ENCODE data around the gene ICOSLG. TPM values are rescaled to one million over a fixed set of nuclear protein-coding genes. Genes with fewer than 3 reads are reported as not detected.
A peak's percentile ranks its signal among the peaks of the same experiment; 100 is the strongest.

ICOSLG gene
- polyA plus RNA-seq, 6 donors from 2014 or later = 5.1 to 33.1 (median 13.9) TPM

- Mint-ChIP-seq H3K27me3 (no peaks in the 10 kb centered on the region), H3K4me1 (peaks cover 0 to 5% (median 3%) of the 10 kb centered on the region in 3 donors), H3K36me3 (no peaks in the 10 kb centered on the region), H3K4me3 (no peak overlapping the region), H3K9me3 (no peaks in the 10 kb centered on the region), H3K27ac (peak overlapping the region in 1 of 6 donors; percentile 9)
- DNase-seq (no peak), ATAC-seq (ENCODE audit: low read depth in 2 of 2) (no peak)
Observed at GRCh38 chr21:44275041-44275440, 34.3 kb upstream of the ICOSLG start.

- no peak for ATAC-seq (ENCODE audit: low read depth in 2 of 2)
- peaks cover 0 to 2% (median 2%) of the 10 kb centered on the region in 3 donors for H3K4me1 Mint-ChIP-seq
- no peak overlapping the region for H3K4me3 Mint-ChIP-seq
- H3K27me3 Mint-ChIP-seq = no peaks in the 10 kb centered on the region
- H3K9me3 Mint-ChIP-seq = no peaks in the 10 kb centered on the region
- peak overlapping the region in 1 of 6 donors; percentile 36 for H3K27ac Mint-ChIP-seq
- no peak for DNase-seq
- H3K36me3 Mint-ChIP-seq = no peaks in the 10 kb centered on the region
Observed at GRCh38 chr21:44273046-44273445, 32.3 kb upstream of the ICOSLG start.

GRCh38 chr21:44272284-44272858, 31.6 kb upstream of the ICOSLG start:
- Mint-ChIP-seq H3K27me3 (no peaks in the 10 kb centered on the region), H3K4me1 (peaks cover 1 to 9% (median 8%) of the 10 kb centered on the region in 3 donors), H3K36me3 (no peaks in the 10 kb centered on the region), H3K27ac (no peak overlapping the region), H3K4me3 (no peak overlapping the region), H3K9me3 (no peaks in the 10 kb centered on the region)
- no peak for DNase-seq
- ATAC-seq (ENCODE audit: low read depth in 2 of 2) = no peak

- no peak for ATAC-seq (ENCODE audit: low read depth in 2 of 2)
- Mint-ChIP-seq H3K9me3 (no peaks in the 10 kb centered on the region), H3K4me1 (peaks cover 5 to 10% (median 9%) of the 10 kb centered on the region in 3 donors), H3K4me3 (no peak overlapping the region), H3K36me3 (no peaks in the 10 kb centered on the region), H3K27me3 (no peaks in the 10 kb centered on the region), H3K27ac (peak overlapping the region in 2 of 6 donors; percentile 42 to 54)
- DNase-seq = no peak
Observed at GRCh38 chr21:44271558-44272283, 31.0 kb upstream of the ICOSLG start.

- ATAC-seq (ENCODE audit: low read depth in 2 of 2) (no peak), DNase-seq (no peak)
- Mint-ChIP-seq H3K27ac (no peak overlapping the region), H3K9me3 (no peaks in the 10 kb centered on the region), H3K27me3 (no peaks in the 10 kb centered on the region), H3K4me1 (peaks cover 5 to 10% (median 9%) of the 10 kb centered on the region in 3 donors), H3K36me3 (no peaks in the 10 kb centered on the region), H3K4me3 (no peak overlapping the region)
Observed at GRCh38 chr21:44269090-44269489, 28.3 kb upstream of the ICOSLG start.

- ATAC-seq (ENCODE audit: low read depth in 2 of 2) = peak; percentile 68 to 77
- Mint-ChIP-seq H3K4me1 (peaks cover 5 to 10% (median 9%) of the 10 kb centered on the region in 3 donors), H3K4me3 (no peak overlapping the region)
Observed at GRCh38 chr21:44267655-44268142, 27.0 kb upstream of the ICOSLG start.

GRCh38 chr21:44265734-44266270, 25.1 kb upstream of the ICOSLG start:
- H3K9me3 Mint-ChIP-seq = no peaks in the 10 kb centered on the region
- no peak overlapping the region for H3K4me3 Mint-ChIP-seq
- H3K27ac Mint-ChIP-seq = peak overlapping the region in 1 of 6 donors; percentile 27
- H3K4me1 Mint-ChIP-seq = peaks cover 5 to 10% (median 9%) of the 10 kb centered on the region in 3 donors
- no peak for ATAC-seq (ENCODE audit: low read depth in 2 of 2)
- H3K27me3 Mint-ChIP-seq = no peaks in the 10 kb centered on the region
- no peaks in the 10 kb centered on the region for H3K36me3 Mint-ChIP-seq
- no peak for DNase-seq

More at GRCh38 chr21:44267655-44268142, 27.0 kb upstream of the ICOSLG start:
- no peaks in the 10 kb centered on the region for H3K27me3 Mint-ChIP-seq
- H3K9me3 Mint-ChIP-seq = no peaks in the 10 kb centered on the region
- peak; percentile 26 for DNase-seq
- no peaks in the 10 kb centered on the region for H3K36me3 Mint-ChIP-seq
- H3K27ac Mint-ChIP-seq = peak overlapping the region in 4 of 6 donors; percentile 28 to 83 (median 73)

GRCh38 chr21:44263768-44264167, 23.0 kb upstream of the ICOSLG start:
- Mint-ChIP-seq H3K27ac (peak overlapping the region in 1 of 6 donors; percentile 21), H3K4me1 (peaks cover 5 to 10% (median 9%) of the 10 kb centered on the region in 3 donors), H3K27me3 (no peaks in the 10 kb centered on the region), H3K36me3 (no peaks in the 10 kb centered on the region), H3K4me3 (no peak overlapping the region), H3K9me3 (no peaks in the 10 kb centered on the region)
- DNase-seq (no peak), ATAC-seq (ENCODE audit: low read depth in 2 of 2) (no peak)

- Mint-ChIP-seq H3K27me3 (no peaks in the 10 kb centered on the region), H3K27ac (peak overlapping the region in 2 of 6 donors; percentile 21 to 63), H3K4me1 (peaks cover 5 to 9% (median 8%) of the 10 kb centered on the region in 3 donors), H3K9me3 (no peaks in the 10 kb centered on the region), H3K36me3 (no peaks in the 10 kb centered on the region), H3K4me3 (no peak overlapping the region)
- DNase-seq = no peak
- ATAC-seq (ENCODE audit: low read depth in 2 of 2) = no peak
Observed at GRCh38 chr21:44263221-44263760, 22.5 kb upstream of the ICOSLG start.

GRCh38 chr21:44262338-44263056, 21.8 kb upstream of the ICOSLG start:
- Mint-ChIP-seq H3K4me1 (peaks cover 2 to 5% (median 2%) of the 10 kb centered on the region in 3 donors), H3K9me3 (no peaks in the 10 kb centered on the region), H3K27me3 (no peaks in the 10 kb centered on the region), H3K27ac (no peak overlapping the region), H3K36me3 (no peaks in the 10 kb centered on the region), H3K4me3 (no peak overlapping the region)
- DNase-seq (no peak), ATAC-seq (ENCODE audit: low read depth in 2 of 2) (no peak)

GRCh38 chr21:44261675-44262295, 21.0 kb upstream of the ICOSLG start, which contains the start of gene DNMT3L:
TSS of gene DNMT3L (minus strand) at chr21:44261897. CDS start at chr21:44261259, 638 bp downstream.
- Mint-ChIP-seq H3K27ac (no peak within 1 kb of the TSS), H3K4me3 (no peak within 1 kb of the TSS), H3K36me3 (no peaks in the 10 kb centered on the region), H3K27me3 (no peaks in the 10 kb centered on the region), H3K4me1 (no peaks in the 10 kb centered on the region), H3K9me3 (no peaks in the 10 kb centered on the region)
- ATAC-seq (ENCODE audit: low read depth in 2 of 2) (no peak), DNase-seq (no peak)

GRCh38 chr21:44260791-44261631, 20.3 kb upstream of the ICOSLG start:
- H3K27me3 Mint-ChIP-seq = no peaks in the 10 kb centered on the region
- DNase-seq = no peak
- H3K4me3 Mint-ChIP-seq = no peak overlapping the region
- H3K27ac Mint-ChIP-seq = no peak overlapping the region
- ATAC-seq (ENCODE audit: low read depth in 2 of 2) = no peak
- H3K4me1 Mint-ChIP-seq = no peaks in the 10 kb centered on the region
- no peaks in the 10 kb centered on the region for H3K36me3 Mint-ChIP-seq
- no peaks in the 10 kb centered on the region for H3K9me3 Mint-ChIP-seq
